Measurements from ENCODE around the gene UGT1A5.
"Not testable (repeated sequence)": the region's sequence is repeated elsewhere in the genome, so short reads cannot be mapped to it uniquely, and the experiment has no call there.

The UGT1A5 gene

GRCh38 chr2:233698740-233699139 lies 14.0 kb upstream of the UGT1A5 start:
- Histone ChIP-seq H3K4me1 (ENCODE audit: low read depth, poor library complexity, severe bottlenecking) (no peaks in the 10 kb centered on the region), H3K27ac (no peak overlapping the region), H3K9ac (no peak overlapping the region), H3K27me3 (ENCODE audit: insufficient read depth, low read depth) (no peaks in the 10 kb centered on the region), H3K79me2 (ENCODE audit: insufficient read depth, low read depth) (no peaks in the 10 kb centered on the region), H3K4me2 (no peak overlapping the region), H4K20me1 (ENCODE audit: insufficient read depth) (no peaks in the 10 kb centered on the region), H2AFZ (ENCODE audit: low read depth) (no peak overlapping the region), H3K4me3 (IDR thresholded peaks at IDR 0.05; ENCODE audit: insufficient read depth, low read depth, low read length) (no peak overlapping the region), H3K36me3 (ENCODE audit: insufficient read depth) (no peaks in the 10 kb centered on the region; the same call in 1 of the 2 replicates)
- TF ChIP-seq CTCF (conservative IDR thresholded peaks at IDR 0.05; ENCODE audit: low read depth, low read length), result no peak

- no peak overlapping the region for H2AFZ ChIP-seq (ENCODE audit: low read depth)
- H3K36me3 ChIP-seq (ENCODE audit: insufficient read depth), result no peaks in the 10 kb centered on the region; the same call in 1 of the 2 replicates
- no peak overlapping the region for H3K4me3 ChIP-seq (IDR thresholded peaks at IDR 0.05; ENCODE audit: insufficient read depth, low read depth, low read length)
- no peaks in the 10 kb centered on the region for H3K4me1 ChIP-seq (ENCODE audit: low read depth, poor library complexity, severe bottlenecking)
- no peaks in the 10 kb centered on the region for H3K27me3 ChIP-seq (ENCODE audit: insufficient read depth, low read depth)
- H3K4me2 ChIP-seq, result no peak overlapping the region
- no peak for TF ChIP-seq CTCF (conservative IDR thresholded peaks at IDR 0.05; ENCODE audit: low read depth, low read length)
- no peak overlapping the region for H3K9ac ChIP-seq
- no peaks in the 10 kb centered on the region for H4K20me1 ChIP-seq (ENCODE audit: insufficient read depth)
- H3K79me2 ChIP-seq (ENCODE audit: insufficient read depth, low read depth), result no peaks in the 10 kb centered on the region
- H3K27ac ChIP-seq, result no peak overlapping the region
Observed at GRCh38 chr2:233699424-233700027, 13.2 kb upstream of the UGT1A5 start.

GRCh38 chr2:233700028-233700635 lies 12.6 kb upstream of the UGT1A5 start:
- H3K27me3 ChIP-seq (ENCODE audit: insufficient read depth, low read depth), result no peaks in the 10 kb centered on the region
- H4K20me1 ChIP-seq (ENCODE audit: insufficient read depth), result no peaks in the 10 kb centered on the region
- H3K36me3 ChIP-seq (ENCODE audit: insufficient read depth), result no peaks in the 10 kb centered on the region; the same call in 1 of the 2 replicates
- no peak overlapping the region for H3K4me3 ChIP-seq (IDR thresholded peaks at IDR 0.05; ENCODE audit: insufficient read depth, low read depth, low read length)
- H2AFZ ChIP-seq (ENCODE audit: low read depth), result no peak overlapping the region
- no peak for TF ChIP-seq CTCF (conservative IDR thresholded peaks at IDR 0.05; ENCODE audit: low read depth, low read length)
- H3K4me1 ChIP-seq (ENCODE audit: low read depth, poor library complexity, severe bottlenecking), result no peaks in the 10 kb centered on the region
- H3K9ac ChIP-seq, result no peak overlapping the region
- H3K27ac ChIP-seq, result no peak overlapping the region
- H3K79me2 ChIP-seq (ENCODE audit: insufficient read depth, low read depth), result no peaks in the 10 kb centered on the region
- no peak overlapping the region for H3K4me2 ChIP-seq

- not testable (repeated sequence) for H4K20me1 ChIP-seq (ENCODE audit: insufficient read depth); H3K79me2 ChIP-seq (ENCODE audit: insufficient read depth, low read depth); H3K27ac ChIP-seq; H3K4me1 ChIP-seq (ENCODE audit: low read depth, poor library complexity, severe bottlenecking); H2AFZ ChIP-seq (ENCODE audit: low read depth); H3K27me3 ChIP-seq (ENCODE audit: insufficient read depth, low read depth); H3K36me3 ChIP-seq (ENCODE audit: insufficient read depth); H3K9ac ChIP-seq; H3K4me3 ChIP-seq (IDR thresholded peaks at IDR 0.05; ENCODE audit: insufficient read depth, low read depth, low read length); H3K4me2 ChIP-seq
Observed at GRCh38 chr2:233700842-233701241, 11.9 kb upstream of the UGT1A5 start.

- Histone ChIP-seq H4K20me1 (ENCODE audit: insufficient read depth) (no peaks in the 10 kb centered on the region), H2AFZ (ENCODE audit: low read depth) (no peak overlapping the region), H3K4me3 (IDR thresholded peaks at IDR 0.05; ENCODE audit: insufficient read depth, low read depth, low read length) (no peak overlapping the region), H3K9ac (no peak overlapping the region), H3K79me2 (ENCODE audit: insufficient read depth, low read depth) (no peaks in the 10 kb centered on the region), H3K4me1 (ENCODE audit: low read depth, poor library complexity, severe bottlenecking) (no peaks in the 10 kb centered on the region), H3K27me3 (ENCODE audit: insufficient read depth, low read depth) (no peaks in the 10 kb centered on the region), H3K27ac (no peak overlapping the region), H3K4me2 (no peak overlapping the region), H3K36me3 (ENCODE audit: insufficient read depth) (no peaks in the 10 kb centered on the region; the same call in 1 of the 2 replicates)
- no peak for TF ChIP-seq CTCF (conservative IDR thresholded peaks at IDR 0.05; ENCODE audit: low read depth, low read length)
Observed at GRCh38 chr2:233702238-233702637, 10.5 kb upstream of the UGT1A5 start.

All from KMS-11 (cell line).